22Rv1 (cell line): ENCODE measurements around the gene ADH7.

Experiments
- CTCF ChIP-seq: fragments of 450-650 bp; IDR thresholded peaks from 2 replicates; pipeline ENCODE4 v1.5.1; 2017; ENCODE audit warnings: mild to moderate bottlenecking
- ZFX ChIP-seq: fragments of 450-650 bp; IDR thresholded peaks from 2 replicates; pipeline ENCODE4 v1.6.1; 2017; ENCODE audit warnings: antibody characterized with exemption, borderline replicate concordance

GRCh38 chr4:99436462-99436861 is 1.3 kb upstream of the ADH7 start:
- TF ChIP-seq CTCF (no peak), ZFX (no peak)
